Retinal pigment epithelial cell (primary cell): ENCODE measurements around the gene C17orf58.
"Not testable (repeated sequence)": the region's sequence is repeated elsewhere in the genome, so short reads cannot be mapped to it uniquely, and the experiment has no call there.

ENCODE experiments used
- DNase-seq: peaks from one replicate; pipeline ENCODE4 v3.0.0-alpha.2; 2010; ENCODE audit warnings: low read depth
- H3K4me3 ChIP-seq: 2 replicates; pipeline ENCODE4 v1.5.1; 2011; ENCODE audit warnings: mild to moderate bottlenecking, low read length, control low read depth, moderate library complexity
- CTCF ChIP-seq: conservative IDR thresholded peaks from 2 replicates; pipeline ENCODE4 v1.5.1; 2011; ENCODE audit warnings: low read depth, low read length, control low read depth, inconsistent platforms

C17orf58 gene

GRCh38 chr17:67974598-67975066 is 21.6 kb downstream of the C17orf58 start:
- no peak for TF ChIP-seq CTCF
- H3K4me3 ChIP-seq = no peak overlapping the region
- no peak for DNase-seq

GRCh38 chr17:67974185-67974584 is 22.1 kb downstream of the C17orf58 start:
- no peak for TF ChIP-seq CTCF
- H3K4me3 ChIP-seq = no peak overlapping the region
- no peak for DNase-seq

GRCh38 chr17:67970783-67971182 is 25.5 kb downstream of the C17orf58 start:
- no peak for DNase-seq
- H3K4me3 ChIP-seq = no peak overlapping the region
- no peak for TF ChIP-seq CTCF

GRCh38 chr17:67963145-67963572 is 33.1 kb downstream of the C17orf58 start:
- DNase-seq, H3K4me3 ChIP-seq: not testable (repeated sequence)
- TF ChIP-seq CTCF = peak; percentile 60

- DNase-seq, H3K4me3 ChIP-seq: not testable (repeated sequence)
Observed at GRCh38 chr17:67962156-67962555, 34.1 kb downstream of the C17orf58 start.

- H3K4me3 ChIP-seq = not testable (repeated sequence)
Observed at GRCh38 chr17:67960276-67960675, 36.0 kb downstream of the C17orf58 start.

GRCh38 chr17:67959510-67959909 is 36.8 kb downstream of the C17orf58 start:
- no peak for TF ChIP-seq CTCF
- no peak overlapping the region for H3K4me3 ChIP-seq
- no peak for DNase-seq

More at GRCh38 chr17:67960276-67960675, 36.0 kb downstream of the C17orf58 start:
- not testable (repeated sequence) for DNase-seq

- no peak for TF ChIP-seq CTCF
- DNase-seq = no peak
- no peak overlapping the region for H3K4me3 ChIP-seq
Observed at GRCh38 chr17:67950945-67951344, 45.3 kb downstream of the C17orf58 start.
